ENCODE data around the gene RANBP3L.

DNA sequence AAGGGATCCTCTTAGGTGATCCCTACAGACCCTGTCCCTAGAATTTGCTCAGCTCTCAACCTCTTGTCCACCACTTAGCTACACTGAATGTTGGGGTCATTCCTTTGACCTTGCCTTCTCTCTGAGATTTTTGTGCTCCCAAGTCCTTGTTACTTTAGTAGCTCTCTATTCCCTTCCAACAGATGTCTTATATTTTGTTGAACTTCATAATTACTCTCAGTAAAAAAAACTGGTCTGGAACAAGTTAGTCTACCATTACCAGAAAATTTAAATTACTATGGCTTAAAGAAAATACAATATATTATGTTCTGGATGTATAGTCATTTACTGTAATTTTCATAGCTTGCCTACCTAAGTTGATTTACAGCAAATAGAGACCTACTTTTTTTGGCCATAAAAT is 23.5 kb upstream of the RANBP3L start:
- TF ChIP-seq, protein P1, sequence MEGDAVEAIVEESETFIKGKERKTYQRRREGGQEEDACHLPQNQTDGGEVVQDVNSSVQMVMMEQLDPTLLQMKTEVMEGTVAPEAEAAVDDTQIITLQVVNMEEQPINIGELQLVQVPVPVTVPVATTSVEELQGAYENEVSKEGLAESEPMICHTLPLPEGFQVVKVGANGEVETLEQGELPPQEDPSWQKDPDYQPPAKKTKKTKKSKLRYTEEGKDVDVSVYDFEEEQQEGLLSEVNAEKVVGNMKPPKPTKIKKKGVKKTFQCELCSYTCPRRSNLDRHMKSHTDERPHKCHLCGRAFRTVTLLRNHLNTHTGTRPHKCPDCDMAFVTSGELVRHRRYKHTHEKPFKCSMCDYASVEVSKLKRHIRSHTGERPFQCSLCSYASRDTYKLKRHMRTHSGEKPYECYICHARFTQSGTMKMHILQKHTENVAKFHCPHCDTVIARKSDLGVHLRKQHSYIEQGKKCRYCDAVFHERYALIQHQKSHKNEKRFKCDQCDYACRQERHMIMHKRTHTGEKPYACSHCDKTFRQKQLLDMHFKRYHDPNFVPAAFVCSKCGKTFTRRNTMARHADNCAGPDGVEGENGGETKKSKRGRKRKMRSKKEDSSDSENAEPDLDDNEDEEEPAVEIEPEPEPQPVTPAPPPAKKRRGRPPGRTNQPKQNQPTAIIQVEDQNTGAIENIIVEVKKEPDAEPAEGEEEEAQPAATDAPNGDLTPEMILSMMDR (IDR thresholded peaks at IDR 0.05; ENCODE audit: insufficient read depth, low read depth, low read length), result no peak
- TF ChIP-seq EZH2 (IDR thresholded peaks at IDR 0.05; ENCODE audit: insufficient read depth, low read length), result no peak
